IPS-18a (cell line): ENCODE results near the gene FGF11.

ENCODE experiments used
- H3K27ac ChIP-seq: one replicate; pipeline ENCODE4 v1.5.1; 2013; ENCODE audit warnings: low read length
- H3K27me3 ChIP-seq: one replicate; pipeline ENCODE4 v1.6.1; 2013; ENCODE audit warnings: mild to moderate bottlenecking, low read length; ENCODE audit not compliant: control insufficient read depth, insufficient read depth
- H3K36me3 ChIP-seq: one replicate; pipeline ENCODE4 v1.6.1; 2013; ENCODE audit warnings: low read depth, low read length; ENCODE audit not compliant: control insufficient read depth
- H3K4me1 ChIP-seq: one replicate; pipeline ENCODE4 v1.6.1; 2013; ENCODE audit warnings: low read depth, low read length; ENCODE audit not compliant: control insufficient read depth
- H3K4me3 ChIP-seq: one replicate; pipeline ENCODE4 v1.5.1; 2013; ENCODE audit warnings: low read length
- H3K9ac ChIP-seq: one replicate; pipeline ENCODE4 v1.6.1; 2013; ENCODE audit warnings: mild to moderate bottlenecking, low read length, moderate library complexity
- H3K9me3 ChIP-seq: one replicate; pipeline ENCODE4 v1.6.1; 2013; ENCODE audit warnings: low read depth, low read length; ENCODE audit not compliant: control insufficient read depth

The FGF11 gene

DNA sequence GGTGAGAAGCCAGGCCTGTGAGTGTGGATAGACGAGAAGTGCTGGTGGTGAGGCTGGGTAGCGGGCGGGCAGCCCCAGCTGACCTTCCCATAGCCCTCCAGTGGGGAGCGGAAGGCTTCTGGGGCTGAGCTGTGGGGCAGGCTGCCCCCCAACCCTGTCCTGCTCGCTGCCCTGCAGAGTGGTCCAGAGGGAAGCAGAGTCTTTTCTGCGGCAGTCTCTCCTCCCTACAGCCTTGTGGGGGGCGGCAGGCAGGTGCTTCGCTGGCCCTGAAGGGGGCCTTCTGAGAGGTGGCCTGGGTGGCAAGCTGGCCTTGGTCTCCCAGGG, 27.9 kb upstream of the FGF11 start:
- no peak overlapping the region for H3K9ac ChIP-seq
- H3K27ac ChIP-seq, result no peak overlapping the region
- no peaks in the 10 kb centered on the region for H3K9me3 ChIP-seq
- peaks cover 9% of the 10 kb centered on the region for H3K4me1 ChIP-seq
- H3K27me3 ChIP-seq, result no peaks in the 10 kb centered on the region
- H3K36me3 ChIP-seq, result peaks cover 31% of the 10 kb centered on the region
- no peak overlapping the region for H3K4me3 ChIP-seq

DNA sequence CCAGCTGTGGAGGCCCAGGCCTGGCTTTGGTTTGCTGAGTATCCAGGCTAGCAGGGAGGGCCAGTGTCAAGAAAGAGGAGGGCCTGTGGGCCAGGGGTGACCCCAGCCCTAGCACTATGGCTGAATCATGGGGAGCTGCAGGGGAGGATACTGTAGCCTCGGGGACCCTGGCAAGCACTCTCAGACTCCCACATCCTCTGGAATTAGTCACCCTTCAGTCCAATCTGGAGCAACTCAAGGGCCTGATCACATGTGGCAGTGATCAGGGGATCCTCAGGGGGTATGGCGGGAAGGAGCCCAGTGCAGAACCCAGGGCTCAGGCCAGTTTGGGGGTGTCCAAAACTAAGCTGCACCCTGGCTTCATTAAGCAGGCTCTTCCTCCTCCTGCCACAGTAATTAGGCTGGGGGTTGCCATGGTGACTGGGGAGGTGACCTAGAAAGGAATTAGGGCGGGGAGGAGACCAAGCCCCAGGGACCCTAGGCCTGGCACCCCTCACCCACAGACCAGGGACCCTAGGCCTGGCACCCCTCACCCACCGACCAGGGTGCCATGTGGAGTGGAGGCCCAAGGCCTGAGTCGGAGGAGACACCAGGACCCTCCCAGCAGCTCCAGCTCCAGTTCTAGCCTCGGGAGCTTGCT, 25.8 kb upstream of the FGF11 start:
- H3K27me3 ChIP-seq, result no peaks in the 10 kb centered on the region
- no peak overlapping the region for H3K4me3 ChIP-seq
- no peak overlapping the region for H3K9ac ChIP-seq
- H3K9me3 ChIP-seq, result no peaks in the 10 kb centered on the region
- H3K27ac ChIP-seq, result no peak overlapping the region
- H3K4me1 ChIP-seq, result peaks cover under 1% of the 10 kb centered on the region
- H3K36me3 ChIP-seq, result peaks cover 33% of the 10 kb centered on the region

DNA sequence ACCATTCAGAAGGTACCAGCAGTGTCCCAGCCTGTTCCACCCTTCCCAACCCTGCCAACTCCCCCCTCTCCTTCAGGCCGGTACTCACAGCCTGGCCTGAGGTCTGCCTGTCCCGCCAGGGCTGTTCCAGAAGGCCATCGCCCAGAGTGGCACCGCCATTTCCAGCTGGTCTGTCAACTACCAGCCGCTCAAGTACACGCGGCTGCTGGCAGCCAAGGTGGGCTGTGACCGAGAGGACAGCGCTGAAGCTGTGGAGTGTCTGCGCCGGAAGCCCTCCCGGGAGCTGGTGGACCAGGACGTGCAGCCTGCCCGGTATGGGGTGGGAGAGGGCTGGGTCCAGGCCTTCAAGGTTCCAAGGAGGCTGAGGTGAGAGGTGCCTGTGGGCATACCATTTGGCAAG, 24.5 kb upstream of the FGF11 start:
- Histone ChIP-seq H3K4me3 (no peak overlapping the region), H3K27me3 (no peaks in the 10 kb centered on the region), H3K27ac (no peak overlapping the region), H3K9ac (no peak overlapping the region), H3K9me3 (no peaks in the 10 kb centered on the region), H3K4me1 (peaks cover 6% of the 10 kb centered on the region), H3K36me3 (peaks cover 24% of the 10 kb centered on the region)

DNA sequence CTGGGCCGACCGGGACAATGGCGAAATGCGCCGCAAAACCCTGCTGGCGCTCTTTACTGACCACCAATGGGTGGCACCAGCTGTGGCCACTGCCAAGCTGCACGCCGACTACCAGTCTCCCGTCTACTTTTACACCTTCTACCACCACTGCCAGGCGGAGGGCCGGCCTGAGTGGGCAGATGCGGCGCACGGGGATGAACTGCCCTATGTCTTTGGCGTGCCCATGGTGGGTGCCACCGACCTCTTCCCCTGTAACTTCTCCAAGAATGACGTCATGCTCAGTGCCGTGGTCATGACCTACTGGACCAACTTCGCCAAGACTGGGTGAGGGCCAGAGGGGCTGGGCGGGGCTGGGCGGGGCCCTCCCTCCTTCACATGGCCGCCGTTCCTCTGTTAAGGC, 23.5 kb upstream of the FGF11 start:
- Histone ChIP-seq H3K36me3 (peaks cover 16% of the 10 kb centered on the region), H3K27ac (no peak overlapping the region), H3K27me3 (no peaks in the 10 kb centered on the region)

DNA sequence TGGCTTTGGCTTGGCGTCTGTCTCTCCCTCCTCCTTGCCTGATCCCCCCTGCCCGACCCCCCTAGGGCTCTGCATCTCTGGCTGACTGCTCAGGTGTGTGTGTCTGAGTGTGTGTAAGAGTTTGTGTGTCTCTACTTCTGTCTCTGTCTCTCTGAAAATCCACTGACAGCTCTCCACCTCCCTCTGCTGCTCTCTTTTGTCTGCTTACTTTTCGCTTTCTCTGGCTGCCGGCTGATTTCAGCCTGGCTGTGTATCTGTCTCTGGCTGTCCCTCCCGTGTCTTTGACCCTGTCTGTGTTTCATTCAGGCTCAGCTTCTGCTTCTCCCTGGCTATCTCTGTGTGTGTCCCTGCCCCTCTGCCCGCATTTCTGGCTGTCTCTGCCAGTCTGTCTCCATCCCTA, 23.0 kb upstream of the FGF11 start:
- Histone ChIP-seq H3K36me3 (peaks cover 16% of the 10 kb centered on the region), H3K4me1 (peaks cover 6% of the 10 kb centered on the region), H3K27ac (no peak overlapping the region), H3K9me3 (no peaks in the 10 kb centered on the region), H3K4me3 (no peak overlapping the region), H3K27me3 (no peaks in the 10 kb centered on the region), H3K9ac (no peak overlapping the region)

More for the DNA sequence above, 23.5 kb upstream of the FGF11 start:
- Histone ChIP-seq H3K4me1 (peaks cover 6% of the 10 kb centered on the region), H3K4me3 (no peak overlapping the region), H3K9ac (no peak overlapping the region), H3K9me3 (no peaks in the 10 kb centered on the region)

DNA sequence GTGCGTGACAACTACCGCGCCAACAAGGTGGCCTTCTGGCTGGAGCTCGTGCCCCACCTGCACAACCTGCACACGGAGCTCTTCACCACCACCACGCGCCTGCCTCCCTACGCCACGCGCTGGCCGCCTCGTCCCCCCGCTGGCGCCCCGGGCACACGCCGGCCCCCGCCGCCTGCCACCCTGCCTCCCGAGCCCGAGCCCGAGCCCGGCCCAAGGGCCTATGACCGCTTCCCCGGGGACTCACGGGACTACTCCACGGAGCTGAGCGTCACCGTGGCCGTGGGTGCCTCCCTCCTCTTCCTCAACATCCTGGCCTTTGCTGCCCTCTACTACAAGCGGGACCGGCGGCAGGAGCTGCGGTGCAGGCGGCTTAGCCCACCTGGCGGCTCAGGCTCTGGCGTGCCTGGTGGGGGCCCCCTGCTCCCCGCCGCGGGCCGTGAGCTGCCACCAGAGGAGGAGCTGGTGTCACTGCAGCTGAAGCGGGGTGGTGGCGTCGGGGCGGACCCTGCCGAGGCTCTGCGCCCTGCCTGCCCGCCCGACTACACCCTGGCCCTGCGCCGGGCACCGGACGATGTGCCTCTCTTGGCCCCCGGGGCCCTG, 22.2 kb upstream of the FGF11 start:
- no peak overlapping the region for H3K9ac ChIP-seq
- peaks cover 6% of the 10 kb centered on the region for H3K4me1 ChIP-seq
- H3K36me3 ChIP-seq, result peaks cover 16% of the 10 kb centered on the region
- no peak overlapping the region for H3K27ac ChIP-seq
- H3K27me3 ChIP-seq, result no peaks in the 10 kb centered on the region
- H3K4me3 ChIP-seq, result no peak overlapping the region
- no peaks in the 10 kb centered on the region for H3K9me3 ChIP-seq

DNA sequence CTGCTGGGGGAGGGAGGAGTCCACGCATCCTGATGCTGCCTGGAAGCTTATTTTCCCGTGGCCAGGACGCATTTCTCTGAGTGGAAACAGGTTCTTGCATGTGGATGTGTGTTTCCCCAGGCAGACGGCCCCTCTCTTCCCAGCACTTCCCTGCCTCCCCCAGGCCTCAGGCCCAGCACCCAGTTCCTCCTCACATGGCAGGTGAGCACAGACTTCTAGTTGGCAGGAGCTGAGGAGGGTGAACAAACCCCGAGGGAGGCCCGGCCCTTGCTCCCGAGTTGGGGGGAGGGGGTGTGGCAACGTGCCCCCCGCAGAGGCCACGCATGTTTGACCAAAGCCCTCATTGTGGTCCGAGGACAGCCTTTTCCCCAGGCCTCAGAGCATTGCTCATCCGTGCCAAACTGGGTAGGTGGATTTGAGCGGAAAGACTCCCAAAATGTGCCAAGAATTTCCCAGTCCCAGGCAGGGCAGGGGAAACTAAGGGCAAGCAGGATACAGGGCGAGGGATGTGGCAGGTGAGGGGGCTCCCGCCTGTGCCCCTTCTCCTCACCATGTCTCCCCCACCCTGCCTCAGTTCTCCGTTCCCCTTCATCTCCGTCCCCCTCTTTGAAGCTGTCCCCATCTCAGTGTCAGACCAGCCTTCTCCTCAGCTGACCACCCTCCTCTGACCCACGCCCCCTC, 20.7 kb upstream of the FGF11 start:
- Histone ChIP-seq H3K9me3 (no peaks in the 10 kb centered on the region), H3K4me3 (no peak overlapping the region), H3K9ac (no peak overlapping the region), H3K4me1 (peaks cover 6% of the 10 kb centered on the region), H3K27ac (no peak overlapping the region), H3K27me3 (no peaks in the 10 kb centered on the region), H3K36me3 (peaks cover 16% of the 10 kb centered on the region)

DNA sequence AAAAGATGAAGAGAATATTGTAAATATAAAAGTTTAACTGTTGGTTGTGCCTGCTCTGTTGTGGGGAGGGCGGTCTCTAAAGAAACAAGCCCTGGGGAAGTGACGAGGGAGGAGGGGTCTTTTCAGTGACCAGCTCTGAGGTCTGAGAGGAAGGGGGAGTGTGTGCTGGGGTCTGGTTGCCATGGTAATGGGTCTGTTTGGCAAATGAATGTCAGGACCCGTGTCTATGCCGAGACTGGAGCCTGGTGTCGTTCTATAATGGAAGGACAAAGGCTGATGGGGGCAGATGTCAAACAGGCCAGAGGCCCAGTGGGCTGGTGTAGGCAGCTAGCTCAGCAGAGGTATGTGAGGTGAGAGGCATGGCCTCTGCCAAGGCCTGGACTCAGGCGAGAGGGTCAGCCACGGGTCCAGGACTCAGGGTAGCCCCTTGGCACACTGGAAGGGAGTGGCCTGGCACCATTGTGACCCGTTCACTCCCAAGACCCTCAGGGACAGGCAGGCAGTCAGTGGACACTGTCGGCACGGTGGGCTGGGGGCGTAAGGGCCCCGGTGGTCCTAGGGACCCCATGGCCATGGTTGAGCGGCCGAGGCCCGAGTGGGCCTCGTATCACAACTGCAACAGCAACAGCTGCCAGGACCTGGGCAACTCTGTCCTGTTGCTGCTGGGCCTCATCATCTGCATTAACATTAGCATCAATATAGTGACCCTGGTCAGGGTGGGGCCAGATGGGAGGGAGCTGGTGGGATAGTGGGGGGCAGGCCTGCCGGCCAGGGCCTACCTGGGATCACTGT, 19.3 kb upstream of the FGF11 start, which contains the start of gene SPEM1:
Gene SPEM1 (plus strand): TSS at position 506 of the 792 bp plus-strand sequence. CDS start 61 bp downstream, at position 567.
- H3K4me3 ChIP-seq, result no peak within 1 kb of the TSS

DNA sequence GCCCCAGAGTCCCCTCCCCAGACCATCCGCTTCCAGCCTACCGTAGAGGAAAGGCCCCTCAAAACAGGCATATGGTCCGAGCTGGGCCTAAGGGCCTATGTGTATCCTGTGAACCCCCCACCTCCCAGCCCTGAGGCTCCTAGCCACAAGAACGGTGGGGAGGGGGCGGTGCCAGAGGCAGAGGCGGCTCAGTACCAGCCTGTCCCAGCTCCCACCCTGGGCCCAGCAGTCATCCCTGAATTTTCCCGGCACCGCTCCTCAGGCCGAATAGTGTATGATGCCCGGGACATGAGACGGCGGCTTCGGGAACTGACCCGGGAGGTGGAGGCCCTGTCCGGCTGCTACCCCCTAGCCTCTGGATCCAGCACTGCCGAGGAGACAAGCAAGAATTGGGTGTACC, 18.1 kb upstream of the FGF11 start:
- Histone ChIP-seq H3K9ac (no peak overlapping the region), H3K27ac (no peak overlapping the region), H3K36me3 (peaks cover 5% of the 10 kb centered on the region), H3K27me3 (no peaks in the 10 kb centered on the region), H3K4me3 (no peak overlapping the region), H3K4me1 (peaks cover 6% of the 10 kb centered on the region), H3K9me3 (no peaks in the 10 kb centered on the region)

More for the DNA sequence above, 19.3 kb upstream of the FGF11 start, which contains the start of gene SPEM1:
- Histone ChIP-seq H3K9ac (no peak within 1 kb of the TSS), H3K9me3 (no peaks in the 10 kb centered on the region), H3K27me3 (no peaks in the 10 kb centered on the region), H3K27ac (no peak within 1 kb of the TSS), H3K36me3 (peaks cover 14% of the 10 kb centered on the region), H3K4me1 (peaks cover 6% of the 10 kb centered on the region)

DNA sequence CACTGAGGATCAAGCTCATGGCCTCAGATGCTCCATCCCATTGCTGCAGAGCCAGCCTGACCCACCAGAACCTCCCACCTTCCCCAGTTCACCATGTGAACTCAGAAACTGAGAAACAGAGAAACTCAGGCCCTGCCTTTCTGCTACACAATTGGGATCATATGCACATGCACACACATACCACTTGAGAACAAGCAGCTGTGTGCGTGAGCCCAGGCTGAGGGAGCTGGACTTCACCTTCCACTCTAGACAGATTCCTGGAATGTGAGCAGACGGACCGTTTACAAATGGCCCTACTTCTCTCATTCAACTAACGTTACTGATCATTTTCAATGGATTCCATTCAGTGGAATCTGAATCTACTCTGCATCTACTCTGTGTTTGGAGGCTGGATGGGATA, 15.6 kb upstream of the FGF11 start:
- H3K9ac ChIP-seq, result no peak overlapping the region
- no peak overlapping the region for H3K4me3 ChIP-seq
- peaks cover 4% of the 10 kb centered on the region for H3K4me1 ChIP-seq
- H3K36me3 ChIP-seq, result peaks cover under 1% of the 10 kb centered on the region
- no peaks in the 10 kb centered on the region for H3K9me3 ChIP-seq
- H3K27me3 ChIP-seq, result no peaks in the 10 kb centered on the region
- H3K27ac ChIP-seq, result no peak overlapping the region

DNA sequence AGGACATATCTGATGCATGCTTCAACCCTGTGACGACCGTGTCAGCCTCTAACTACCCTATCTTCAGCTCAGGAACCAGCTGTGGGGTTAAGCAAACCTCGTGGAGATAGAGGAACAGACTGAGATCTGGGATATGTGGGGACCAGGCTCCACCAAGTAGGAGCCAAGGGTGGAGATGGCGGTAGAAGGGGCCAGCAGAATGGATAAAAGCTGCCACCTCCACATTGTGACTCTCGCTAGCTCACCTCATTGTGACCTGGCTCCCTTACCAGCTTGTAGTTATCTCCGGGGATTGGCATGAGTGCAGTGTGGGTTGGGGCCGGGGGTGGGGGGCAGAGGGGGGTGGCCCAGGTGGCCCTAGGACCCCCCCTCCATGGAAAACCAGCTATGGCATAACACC, 14.0 kb upstream of the FGF11 start, which contains the start of gene SPEM2:
Gene SPEM2 (plus strand): TSS at position 301 of the 400 bp plus-strand sequence. CDS start 73 bp downstream, at position 374.
- Histone ChIP-seq H3K9me3 (no peaks in the 10 kb centered on the region), H3K4me1 (no peaks in the 10 kb centered on the region), H3K9ac (no peak within 1 kb of the TSS)

More for the DNA sequence above, 14.0 kb upstream of the FGF11 start, which contains the start of gene SPEM2:
- Histone ChIP-seq H3K27ac (no peak within 1 kb of the TSS), H3K36me3 (no peaks in the 10 kb centered on the region), H3K27me3 (no peaks in the 10 kb centered on the region), H3K4me3 (no peak within 1 kb of the TSS)
